Ramos (cell line): ENCODE measurements around the gene MKNK2.
"Not testable (repeated sequence)": the region's sequence is repeated elsewhere in the genome, so short reads cannot be mapped to it uniquely, and the experiment has no call there.

Experiments
- in situ Hi-C: fragments of 300-500 bp; cut with MboI; formaldehyde crosslinking; loops from one replicate; pipeline ENCODE4 v1.14.3; 2022; ENCODE audit warnings: low sequenced_read_pairs; ENCODE audit not compliant: unreplicated experiment

The MKNK2 gene

DNA sequence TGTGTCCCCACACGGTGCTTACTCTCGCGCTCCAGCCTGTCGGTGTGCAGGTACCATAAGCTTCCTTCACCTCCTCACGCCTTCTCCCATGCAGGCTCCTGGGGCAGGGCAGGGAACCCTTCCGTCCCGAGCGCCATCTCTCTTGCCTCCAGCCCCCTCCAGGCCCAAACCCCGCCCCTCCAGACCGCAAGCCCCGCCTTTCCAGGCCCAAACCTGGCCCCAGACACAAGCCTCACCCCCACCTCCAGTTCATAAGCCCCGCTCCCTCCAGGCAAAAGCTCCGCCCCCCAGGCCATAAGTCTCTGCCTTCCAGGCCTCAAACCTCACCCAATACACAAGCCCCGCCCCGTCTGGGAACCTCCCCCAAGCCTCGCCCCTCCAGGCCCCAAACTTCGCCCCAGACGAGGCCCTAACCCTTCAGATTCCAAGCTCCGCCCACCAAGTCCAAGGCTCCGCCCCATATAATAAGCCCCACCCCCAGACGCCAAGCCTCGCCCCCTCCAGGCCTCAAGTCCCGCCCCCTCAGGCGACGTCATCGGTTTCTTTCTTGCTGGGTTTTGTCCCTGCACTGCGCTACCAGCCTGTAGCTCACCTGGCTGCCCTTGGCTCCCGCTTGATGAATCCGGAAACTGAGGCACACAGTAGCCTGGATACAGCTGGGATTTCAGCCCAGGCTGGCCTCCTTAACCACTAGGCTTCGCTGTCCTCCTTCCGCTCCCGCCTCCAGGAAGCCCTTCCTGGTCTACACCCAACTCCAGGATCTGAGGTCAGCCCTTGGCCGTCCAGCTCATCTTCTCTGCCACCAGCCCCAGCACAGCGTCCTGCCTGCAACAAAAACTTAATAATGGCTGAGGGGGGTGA, 16.1 kb downstream of the MKNK2 start:
- in situ Hi-C loops, result no loop called here

DNA sequence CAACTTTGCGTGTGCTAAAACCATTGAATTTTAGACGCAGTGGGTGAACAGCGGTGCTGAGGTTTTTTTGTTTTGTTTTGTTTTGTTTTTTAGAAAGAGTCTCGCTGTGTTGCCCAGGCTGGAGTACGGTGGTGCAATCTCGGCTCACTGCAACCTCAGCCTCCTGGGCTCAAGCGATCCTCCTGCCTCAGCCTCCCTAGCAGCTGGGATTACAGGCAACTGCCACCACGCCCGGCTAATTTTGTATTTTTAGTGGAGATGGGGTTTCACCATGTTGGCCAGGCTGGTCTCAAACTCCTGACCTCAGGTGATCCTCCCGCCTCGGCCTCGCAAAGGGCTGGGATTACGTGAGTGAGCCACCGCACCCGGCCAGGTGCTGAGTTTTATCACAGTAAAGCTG, 16.8 kb downstream of the MKNK2 start:
- in situ Hi-C loops, result not testable (repeated sequence)

DNA sequence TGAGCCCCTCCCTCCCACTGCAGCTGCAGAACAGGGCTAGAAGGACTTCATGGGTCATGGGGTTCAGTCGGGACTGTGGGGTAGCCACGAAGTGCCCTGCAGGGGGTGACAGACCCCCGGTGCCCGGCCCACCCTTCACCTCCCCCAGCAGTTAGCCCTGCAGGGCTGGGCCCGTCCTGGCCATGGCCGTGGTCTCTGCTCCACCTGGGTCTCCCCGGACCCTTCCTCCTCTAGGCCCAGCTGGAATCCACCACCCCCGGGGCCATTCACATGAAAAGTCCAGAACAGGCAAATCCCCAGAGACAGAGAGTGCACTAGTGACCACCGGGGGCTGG, 17.3 kb downstream of the MKNK2 start:
- in situ Hi-C loops, result no loop called here

DNA sequence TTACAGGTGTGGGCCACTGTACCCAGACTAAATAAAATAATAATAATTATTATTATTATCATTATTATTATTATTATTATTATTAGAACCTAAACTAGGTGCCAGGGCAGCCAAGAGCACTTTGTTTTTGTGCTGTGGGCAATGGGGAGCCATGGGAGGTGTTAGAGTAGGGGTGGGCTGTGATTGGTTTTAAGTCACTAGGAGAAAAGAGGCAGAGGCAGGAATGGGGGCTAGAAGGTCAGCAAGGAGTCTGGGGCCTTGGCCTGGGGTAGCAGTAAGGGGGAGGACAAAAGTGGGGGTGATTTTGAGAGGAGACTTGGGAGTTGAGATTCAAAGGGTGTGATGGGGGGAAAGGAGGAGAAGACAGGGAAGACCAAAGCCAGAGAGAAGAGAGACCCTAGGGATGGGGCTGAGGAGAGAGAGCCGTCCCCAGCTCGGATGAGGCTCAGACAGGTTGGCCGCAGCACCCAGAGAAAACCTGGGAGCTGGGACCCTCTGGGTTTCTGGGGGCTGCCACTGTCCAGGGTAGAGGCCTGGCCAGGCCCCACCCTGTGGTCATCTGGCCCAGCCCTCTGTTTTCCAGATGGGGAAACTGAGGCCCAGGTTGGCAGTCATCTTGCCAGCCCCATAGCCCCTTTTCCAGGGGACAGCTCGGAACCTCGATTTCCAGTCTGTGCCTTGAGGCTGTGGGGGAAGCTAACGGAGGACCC, 17.8 kb downstream of the MKNK2 start:
- in situ Hi-C loops, result no loop called here

DNA sequence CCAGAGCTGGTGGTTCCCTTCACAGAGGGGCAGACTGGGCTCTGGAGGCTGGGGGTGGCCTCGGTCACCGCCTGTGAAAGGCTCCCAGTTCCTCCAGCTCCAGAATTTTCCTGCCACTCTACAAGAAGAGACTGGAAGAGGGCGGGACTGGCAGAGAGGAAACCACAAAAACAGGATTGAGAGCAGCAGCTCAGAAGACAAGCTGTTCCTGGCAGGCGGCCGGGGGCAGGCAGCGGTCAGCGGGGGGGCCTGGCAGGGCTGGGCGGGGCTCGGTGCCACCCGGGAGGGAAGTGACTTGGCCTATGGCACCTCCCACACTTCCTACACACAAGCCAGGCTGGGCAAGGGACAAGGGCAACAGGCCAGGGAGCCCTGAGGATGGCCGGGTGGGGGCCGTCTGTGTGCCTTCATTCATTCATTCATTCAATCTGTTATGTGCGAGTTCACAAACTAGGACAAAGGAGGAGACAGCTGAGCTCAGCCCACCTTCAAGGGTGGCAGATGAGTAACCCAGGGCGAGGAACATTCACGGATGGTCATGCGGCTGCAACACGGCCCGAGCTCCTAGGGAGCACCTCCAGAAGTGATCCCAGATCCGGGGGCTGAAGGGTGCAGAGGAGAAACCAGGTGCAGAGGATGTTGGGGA, 18.6 kb downstream of the MKNK2 start:
- in situ Hi-C loops, result no loop called here

DNA sequence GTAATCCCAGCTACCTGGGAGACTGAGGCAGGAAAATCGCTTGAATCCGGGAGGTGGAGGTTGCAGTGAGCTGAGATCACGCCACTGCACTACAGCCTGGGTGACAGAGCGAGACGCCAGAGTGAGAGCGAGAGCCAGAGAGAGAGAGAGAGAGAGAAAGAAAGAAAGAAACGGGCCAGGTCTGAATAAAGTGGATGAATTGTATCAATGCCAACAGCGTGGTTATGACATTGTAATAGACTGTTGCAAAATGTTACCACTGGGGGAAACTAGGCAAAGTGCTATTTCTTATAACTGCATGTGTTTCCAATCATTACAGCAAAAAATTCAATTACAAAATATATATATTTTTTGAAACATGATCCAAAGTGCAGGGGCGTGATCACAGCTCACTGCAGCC, 23.7 kb downstream of the MKNK2 start:
- in situ Hi-C loops, result no loop called here

DNA sequence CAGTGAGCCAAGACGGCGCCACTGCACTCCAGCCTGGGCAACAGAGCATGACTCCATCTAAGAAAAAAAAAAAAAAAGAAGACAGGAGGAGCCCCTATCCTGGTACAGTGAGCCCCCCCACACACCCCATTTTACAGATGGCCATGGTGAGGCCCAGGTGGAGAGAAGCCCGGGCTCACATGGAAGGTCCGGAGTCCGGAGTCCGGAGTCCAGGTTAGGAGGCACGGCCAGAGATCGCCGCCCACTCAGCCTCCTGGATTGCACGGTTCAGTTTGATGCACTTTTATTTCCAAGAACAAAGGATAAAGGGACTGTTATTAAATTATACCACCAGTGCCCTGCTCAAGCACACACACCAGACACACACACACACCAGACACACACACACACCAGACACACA, 24.3 kb downstream of the MKNK2 start:
- in situ Hi-C loops, result no loop called here

DNA sequence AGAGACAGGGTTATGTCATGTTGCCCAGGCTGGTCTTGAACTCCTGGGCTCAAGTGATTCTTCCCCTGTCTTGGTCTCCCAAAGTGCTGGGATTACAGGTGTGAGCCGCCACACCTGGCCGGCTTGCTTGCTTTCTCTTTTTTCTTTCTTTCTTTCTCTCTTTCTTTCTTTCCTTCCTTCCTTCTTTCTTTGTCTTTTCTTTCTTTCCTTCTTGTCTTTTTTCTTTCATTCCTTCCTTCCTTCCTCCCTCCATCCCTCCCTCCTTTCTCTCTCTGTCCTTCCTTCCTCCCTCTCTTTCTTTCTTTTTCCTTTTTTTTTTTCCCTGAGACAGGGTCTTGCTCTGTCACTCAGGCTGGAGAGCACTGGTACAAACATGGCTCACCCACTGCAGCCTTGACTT, 28.8 kb downstream of the MKNK2 start:
- in situ Hi-C loops, result loop anchor here (5.0 kb wide), 1 partner anchor 45 kb away; no protein-coding TSS in a partner anchor

DNA sequence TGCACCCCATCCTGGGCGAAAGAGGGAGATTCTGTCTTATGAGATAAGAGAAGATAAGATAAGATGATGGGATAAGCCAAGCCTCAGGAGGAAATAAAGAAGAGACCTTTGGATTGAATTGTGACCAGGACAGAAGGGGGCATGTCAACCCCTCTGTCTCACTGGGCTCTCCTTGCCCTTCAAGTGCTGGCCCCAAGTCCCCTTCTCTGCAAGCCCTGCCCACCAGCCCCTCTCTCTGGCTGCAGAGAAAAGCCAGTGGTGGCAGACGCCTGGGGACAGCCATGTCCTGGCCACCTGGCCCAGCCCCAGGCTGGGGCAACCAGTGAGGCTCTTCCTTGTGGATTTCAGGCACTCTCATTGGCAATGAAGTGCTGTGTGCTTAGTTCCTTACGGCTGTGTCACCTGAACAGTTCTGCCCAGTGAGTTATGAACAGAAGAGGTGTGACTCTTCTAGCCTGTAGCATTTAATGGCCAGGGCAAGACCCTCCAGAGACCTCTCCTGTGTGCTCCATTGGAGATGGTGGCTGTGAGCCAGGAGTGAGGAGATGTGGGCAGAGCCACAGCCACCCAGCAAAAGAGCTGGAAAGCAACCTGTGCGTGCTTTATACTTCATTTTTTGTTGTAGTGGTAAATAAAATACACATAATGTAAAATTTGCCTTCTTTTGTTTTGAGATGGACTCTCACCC, 29.4 kb downstream of the MKNK2 start:
- in situ Hi-C loops, result loop anchor here (5.0 kb wide), 1 partner anchor 46 kb away; no protein-coding TSS in a partner anchor

DNA sequence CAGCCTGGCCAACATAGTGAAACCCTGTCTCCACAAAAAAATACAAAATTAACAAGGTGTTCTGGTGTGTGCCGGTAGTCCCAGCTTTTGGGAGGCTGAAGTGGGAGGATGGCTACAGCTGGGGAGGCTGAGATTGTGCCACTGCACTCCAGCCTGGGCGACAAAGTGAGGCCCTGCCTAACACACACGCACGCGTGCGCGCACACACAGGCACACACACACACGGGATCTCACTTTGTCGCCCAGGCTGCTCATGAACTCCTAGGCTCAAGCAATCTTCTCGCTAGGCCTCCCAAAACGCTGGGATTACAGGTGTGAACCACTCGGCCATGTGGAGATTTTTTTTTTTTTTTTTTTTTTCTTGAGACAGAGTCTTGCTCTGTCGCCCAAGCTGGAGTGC, 32.3 kb downstream of the MKNK2 start:
- in situ Hi-C loops, result no loop called here

DNA sequence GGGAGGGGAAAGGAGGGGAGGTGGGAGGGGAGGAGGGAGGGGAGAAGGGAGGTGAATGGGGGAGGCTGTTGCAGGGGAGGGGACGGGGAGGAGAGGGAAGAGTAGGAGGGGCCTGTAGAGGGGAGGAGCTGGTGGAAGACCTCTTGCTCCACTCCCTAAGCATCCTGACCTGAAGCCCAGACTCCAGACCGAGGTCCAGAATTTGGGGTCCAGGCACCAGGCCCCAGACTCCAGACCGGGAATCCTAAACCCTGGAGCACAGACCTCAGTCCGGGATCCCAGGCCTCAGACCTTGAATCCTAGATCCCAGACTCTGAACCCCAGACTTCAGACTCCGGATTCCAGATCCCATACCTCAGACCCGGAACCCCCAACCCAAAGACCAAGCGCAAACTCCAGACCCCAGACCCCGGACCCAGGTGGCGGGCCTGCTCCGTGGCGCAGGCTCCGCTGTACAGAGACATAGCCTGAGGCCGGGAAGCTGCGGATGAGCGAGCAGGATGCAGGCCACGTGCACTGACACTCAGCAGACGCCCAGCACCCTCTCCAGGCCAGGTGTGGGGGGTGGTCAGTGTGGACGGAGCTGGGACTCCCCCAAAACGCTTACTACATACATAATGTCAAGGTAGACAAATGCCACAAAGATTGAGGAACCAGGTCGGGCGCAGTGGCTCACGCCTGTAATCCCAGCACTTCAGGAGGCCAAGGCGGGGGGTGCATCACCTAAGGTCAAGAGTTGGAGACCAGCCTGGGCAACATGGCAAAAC, 34.8 kb downstream of the MKNK2 start:
- in situ Hi-C loops, result no loop called here

DNA sequence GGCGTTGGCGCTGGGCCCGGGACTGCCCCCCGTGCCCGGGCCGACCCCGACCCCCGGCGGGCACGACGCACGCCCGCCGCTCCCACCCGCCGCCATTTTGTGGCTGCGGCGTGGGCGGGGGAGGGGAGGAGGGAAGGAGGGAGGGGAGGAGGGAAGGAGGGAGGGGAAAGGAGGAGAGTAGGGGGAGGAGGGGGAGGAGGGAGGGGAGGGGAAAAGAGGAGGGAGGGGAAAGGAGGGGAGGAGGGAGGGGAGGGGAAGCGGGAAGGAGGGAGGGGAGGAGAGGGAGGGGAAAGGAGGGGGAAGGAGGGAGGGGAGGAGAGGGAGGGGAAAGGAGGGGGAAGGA, 35.5 kb downstream of the MKNK2 start, which contains the start of gene BTBD2:
Gene BTBD2, minus strand, starts transcription at position 107 of the 343 bp plus-strand sequence. Its CDS starts 11 bp downstream, at position 96.
- in situ Hi-C loops, result no loop called here

DNA sequence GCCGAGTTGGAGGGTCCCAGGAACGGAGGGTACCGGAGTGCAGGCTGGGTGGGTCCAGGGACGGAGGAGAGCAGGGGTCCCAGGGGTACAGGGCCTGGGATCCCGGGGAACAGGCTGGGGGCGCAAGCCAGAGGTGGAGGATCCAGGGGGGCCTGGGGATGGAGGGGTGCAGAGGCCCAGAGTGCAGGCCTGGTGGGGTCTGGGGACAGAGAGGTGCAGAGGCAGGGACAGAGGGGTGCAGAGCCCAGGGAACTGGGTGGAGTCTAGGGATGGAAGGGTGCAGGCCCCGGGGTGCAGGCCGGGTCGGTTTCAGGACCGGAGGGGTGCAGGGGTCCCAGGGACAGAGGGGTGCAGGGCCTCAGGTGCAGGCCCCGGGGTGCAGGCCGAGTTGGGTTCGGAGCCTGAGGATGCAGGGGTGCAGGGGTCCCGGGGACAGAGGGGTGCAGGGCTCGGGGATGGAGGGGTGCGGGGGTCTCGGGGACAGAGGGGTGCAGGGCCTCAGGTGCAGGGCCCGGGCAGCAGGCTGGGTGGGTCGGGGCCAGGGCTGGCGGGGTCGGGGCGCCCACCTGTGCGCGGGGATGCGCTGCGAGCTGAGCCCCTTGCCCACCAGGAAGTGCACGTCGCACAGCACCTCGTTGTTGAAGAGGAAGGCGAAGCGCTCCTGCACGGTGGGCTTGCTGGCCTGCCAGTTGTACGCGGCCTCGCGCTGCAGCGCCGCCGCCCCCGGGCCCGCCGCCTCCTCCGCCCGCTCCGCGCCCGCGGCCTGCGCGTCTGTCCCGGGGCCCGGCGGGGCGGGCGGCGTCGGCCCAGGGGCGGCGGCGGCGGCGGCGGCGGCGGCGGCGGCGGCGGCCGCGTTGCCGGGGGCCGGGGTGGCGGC, 36.1 kb downstream of the MKNK2 start:
- in situ Hi-C loops, result no loop called here

DNA sequence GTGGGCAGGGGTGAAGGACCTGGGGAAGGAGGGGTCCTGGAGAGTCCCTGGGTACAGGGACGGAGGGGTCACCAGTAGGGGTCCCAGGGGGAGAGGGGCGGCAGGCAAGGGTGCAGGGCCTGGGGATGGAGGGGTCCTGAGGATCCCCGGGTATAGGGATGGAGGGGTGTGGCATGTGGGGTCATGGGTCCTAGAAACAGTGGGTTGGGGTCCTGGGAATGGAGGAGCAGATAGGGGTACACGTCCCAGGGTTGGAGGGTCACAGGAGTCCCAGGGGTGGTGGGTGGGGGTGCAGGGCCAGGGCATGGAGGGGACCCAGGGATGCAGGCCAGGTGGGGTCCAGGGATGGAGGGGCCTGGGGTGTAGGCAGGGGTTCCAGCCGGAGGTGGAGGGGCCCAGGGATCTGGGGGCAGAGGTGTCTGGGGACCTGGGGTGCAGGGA, 36.9 kb downstream of the MKNK2 start:
- in situ Hi-C loops, result no loop called here

DNA sequence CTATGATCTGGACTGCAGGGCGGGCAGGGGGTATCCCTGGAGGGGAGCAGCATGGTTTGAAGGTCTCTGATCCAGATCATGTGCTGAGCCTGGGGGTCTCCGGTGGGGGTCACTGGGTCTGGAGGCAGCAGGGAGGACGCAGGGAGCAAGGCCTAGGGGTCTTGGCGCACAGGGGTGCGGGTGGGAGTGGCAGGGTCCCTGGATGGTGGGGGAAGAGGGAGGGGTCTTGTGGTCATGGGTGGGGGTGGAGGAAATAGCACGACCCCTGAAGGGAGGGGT, 37.4 kb downstream of the MKNK2 start:
- in situ Hi-C loops, result no loop called here

DNA sequence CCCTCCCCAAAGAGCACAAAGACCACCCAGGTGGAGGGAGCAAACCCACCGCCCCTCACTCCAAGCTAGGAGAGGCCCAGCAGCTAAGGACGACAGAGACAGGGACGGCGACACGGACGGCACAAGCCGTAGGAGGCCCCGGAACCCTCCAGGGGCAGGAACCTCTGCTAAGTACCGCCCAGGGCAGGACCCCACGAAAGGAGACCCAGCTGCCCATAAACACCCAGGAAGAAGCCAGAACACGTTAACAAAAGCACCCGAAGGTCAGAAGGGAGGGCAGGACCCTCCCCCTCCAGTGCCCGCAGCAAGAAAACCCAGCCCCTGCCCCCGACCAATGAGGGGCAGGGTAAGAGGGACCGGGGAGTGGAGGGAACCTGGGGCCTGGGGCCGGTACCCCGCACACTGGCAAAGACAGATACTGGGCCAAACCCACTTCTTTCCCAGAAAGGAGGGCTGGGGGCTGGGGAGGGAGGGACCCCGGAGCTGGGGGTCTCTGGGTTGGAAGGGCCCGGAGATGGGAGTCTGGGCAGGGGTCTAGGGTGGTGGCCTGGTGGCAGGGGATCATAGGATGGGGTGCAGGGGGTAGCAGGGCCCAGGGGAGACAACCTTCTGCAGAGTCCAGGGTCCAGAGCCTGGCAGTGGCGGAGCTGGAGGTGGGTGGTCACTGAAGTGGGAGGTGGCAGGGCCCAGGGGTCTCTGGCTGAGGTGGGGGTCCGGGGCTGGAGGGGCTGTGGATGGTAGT, 37.9 kb downstream of the MKNK2 start:
- in situ Hi-C loops, result no loop called here

DNA sequence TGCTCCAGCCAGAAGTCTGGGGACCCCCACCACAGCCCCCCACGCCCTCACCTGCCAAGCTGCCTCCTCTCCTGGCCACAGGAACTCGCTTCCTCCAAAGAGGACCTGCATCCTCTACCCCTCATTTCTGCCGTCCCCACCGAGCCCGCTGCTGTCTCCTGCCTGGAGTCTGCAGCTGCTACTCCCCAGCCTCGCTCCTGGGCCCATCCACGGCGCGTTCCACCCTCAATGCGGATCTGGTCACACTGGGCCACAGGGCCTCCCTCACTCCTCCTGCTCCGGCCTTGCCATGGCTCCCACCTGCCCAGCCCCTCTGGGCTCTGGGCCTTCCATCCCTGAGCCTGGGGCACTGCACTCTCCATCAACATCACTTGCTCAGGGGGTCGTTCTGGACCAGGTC, 39.9 kb downstream of the MKNK2 start:
- in situ Hi-C loops, result no loop called here

DNA sequence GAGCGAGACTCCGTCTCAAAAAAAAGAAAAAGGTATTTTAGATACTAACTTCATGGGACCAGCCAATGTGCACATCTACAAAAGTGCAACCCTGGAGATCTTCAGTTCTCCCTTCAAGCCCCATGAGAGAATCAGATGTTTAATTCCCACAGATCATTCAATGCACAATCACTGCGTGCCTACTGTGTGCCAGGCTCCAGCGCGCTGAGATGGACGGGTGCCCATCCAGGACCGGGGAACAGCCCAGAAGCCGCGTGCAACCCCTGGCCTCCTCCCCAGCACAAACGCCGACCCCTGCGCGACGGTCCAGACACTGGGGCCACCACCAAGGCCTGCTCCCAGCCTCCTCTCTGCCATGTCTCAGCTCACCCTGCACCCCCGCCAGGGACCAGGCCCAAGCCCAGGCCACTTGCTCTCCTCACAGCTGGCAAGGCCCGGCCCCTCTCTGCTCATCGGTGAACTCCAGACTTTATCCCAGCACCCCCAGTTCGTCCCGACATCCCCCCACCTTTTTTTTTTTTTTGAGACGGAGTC, 40.8 kb downstream of the MKNK2 start:
- in situ Hi-C loops, result no loop called here
